Measurements from ENCODE around the gene RAPGEF6.

Gene RAPGEF6

DNA sequence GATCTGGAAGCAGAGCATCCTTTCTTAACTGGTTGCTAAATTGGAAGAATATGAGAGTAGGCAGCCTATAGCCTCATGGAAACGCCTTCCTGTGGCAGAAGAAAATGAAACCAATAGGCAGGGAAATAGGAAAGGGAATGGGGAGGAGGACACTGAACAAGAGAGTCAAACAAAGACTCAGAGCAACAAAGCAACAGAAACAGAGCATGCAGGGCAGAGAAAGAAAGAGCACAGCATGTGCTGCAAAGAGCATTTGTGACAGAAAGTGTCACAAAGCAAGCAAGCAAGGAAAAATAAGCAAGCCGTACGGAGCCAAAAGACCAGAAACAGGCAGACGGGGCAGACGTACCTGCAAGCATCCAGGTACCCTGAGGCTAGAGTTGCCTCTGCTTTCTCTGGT is 123.1 kb downstream of the RAPGEF6 start:
- DNase-seq (ENCODE audit: low spot score) = no peak
- in situ Hi-C loops (cut with MboI; ENCODE audit: low sequenced_read_pairs, unreplicated experiment) = no loop called here
- TF ChIP-seq, protein P1, sequence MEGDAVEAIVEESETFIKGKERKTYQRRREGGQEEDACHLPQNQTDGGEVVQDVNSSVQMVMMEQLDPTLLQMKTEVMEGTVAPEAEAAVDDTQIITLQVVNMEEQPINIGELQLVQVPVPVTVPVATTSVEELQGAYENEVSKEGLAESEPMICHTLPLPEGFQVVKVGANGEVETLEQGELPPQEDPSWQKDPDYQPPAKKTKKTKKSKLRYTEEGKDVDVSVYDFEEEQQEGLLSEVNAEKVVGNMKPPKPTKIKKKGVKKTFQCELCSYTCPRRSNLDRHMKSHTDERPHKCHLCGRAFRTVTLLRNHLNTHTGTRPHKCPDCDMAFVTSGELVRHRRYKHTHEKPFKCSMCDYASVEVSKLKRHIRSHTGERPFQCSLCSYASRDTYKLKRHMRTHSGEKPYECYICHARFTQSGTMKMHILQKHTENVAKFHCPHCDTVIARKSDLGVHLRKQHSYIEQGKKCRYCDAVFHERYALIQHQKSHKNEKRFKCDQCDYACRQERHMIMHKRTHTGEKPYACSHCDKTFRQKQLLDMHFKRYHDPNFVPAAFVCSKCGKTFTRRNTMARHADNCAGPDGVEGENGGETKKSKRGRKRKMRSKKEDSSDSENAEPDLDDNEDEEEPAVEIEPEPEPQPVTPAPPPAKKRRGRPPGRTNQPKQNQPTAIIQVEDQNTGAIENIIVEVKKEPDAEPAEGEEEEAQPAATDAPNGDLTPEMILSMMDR (IDR thresholded peaks at IDR 0.05; ENCODE audit: borderline replicate concordance, control extremely low read depth, extremely low read depth, insufficient read depth, missing control alignments) = no peak

DNA sequence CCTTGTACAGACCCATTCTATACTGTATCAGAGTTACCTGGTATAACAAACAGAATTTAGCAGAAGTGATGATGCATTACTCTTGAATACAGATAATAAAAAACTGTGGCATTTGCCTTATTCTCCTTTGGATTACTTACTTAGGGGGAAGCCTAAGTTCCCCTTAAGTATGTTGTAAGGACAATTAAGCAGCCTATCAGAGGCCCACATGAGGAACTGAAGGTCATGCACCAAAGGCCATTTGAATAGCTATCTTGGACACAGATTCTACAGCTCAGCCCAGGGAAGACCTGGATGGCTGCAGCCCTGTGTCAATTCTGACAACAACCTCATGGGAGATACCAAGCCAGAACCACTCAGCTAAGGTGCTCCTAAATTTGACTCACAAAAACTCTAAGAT is 125.2 kb downstream of the RAPGEF6 start:
- in situ Hi-C loops (cut with MboI; ENCODE audit: low sequenced_read_pairs, unreplicated experiment) = no loop called here
- TF ChIP-seq, protein P1 (IDR thresholded peaks at IDR 0.05; ENCODE audit: borderline replicate concordance, control extremely low read depth, extremely low read depth, insufficient read depth, missing control alignments) = no peak
- DNase-seq (ENCODE audit: low spot score) = no peak

DNA sequence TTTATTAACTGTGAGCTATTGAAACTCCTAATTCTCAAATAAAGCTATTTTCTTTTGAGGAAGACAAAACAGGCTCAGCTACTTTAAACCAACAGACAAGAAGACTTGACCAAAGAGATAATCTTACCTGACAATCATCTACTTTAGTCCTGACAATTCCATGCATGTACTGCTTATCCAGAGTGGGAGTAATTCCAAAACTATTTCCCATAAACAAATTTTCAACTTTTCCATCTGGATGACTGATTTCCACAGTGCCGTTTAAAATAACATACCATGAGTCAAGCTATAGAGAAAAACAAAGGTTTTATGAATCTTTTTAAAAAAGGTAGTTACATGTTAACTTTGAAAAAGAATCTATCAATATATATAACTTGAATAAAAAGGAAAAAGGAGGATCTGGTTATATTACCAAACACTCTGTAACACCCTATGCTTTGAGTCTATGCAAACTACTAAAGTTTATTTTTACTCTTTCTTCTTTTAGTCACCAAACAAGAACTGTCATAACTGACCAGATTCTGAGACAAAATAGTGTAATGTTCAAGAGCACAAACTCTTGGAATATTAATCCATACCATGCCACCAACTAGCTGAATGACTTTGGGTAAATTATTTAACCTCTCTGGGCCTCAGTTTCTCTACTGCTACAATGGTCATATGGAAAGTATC is 129.7 kb downstream of the RAPGEF6 start:
- DNase-seq (ENCODE audit: low spot score) = no peak
- in situ Hi-C loops (cut with MboI; ENCODE audit: low sequenced_read_pairs, unreplicated experiment) = no loop called here
- TF ChIP-seq, protein P1 (IDR thresholded peaks at IDR 0.05; ENCODE audit: borderline replicate concordance, control extremely low read depth, extremely low read depth, insufficient read depth, missing control alignments) = no peak

DNA sequence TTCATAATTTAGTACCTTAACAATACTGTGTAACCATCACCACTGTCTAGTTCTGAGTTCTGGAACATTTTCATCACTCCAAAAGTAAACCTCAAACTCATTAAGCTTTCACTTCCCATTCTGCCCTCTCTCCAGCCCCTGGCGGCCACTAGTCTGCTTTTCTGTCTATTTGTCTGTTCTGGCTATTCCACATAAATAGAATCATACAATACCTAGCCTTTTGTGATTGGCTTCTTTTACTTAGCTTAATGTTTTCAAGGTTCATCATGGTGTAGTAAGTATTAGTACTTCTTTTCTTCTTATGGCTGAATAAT is 138.7 kb downstream of the RAPGEF6 start:
- peak; percentile 45 for DNase-seq (ENCODE audit: low spot score)
- in situ Hi-C loops (cut with MboI; ENCODE audit: low sequenced_read_pairs, unreplicated experiment) = no loop called here
- TF ChIP-seq, protein P1 (IDR thresholded peaks at IDR 0.05; ENCODE audit: borderline replicate concordance, control extremely low read depth, extremely low read depth, insufficient read depth, missing control alignments) = no peak

DNA sequence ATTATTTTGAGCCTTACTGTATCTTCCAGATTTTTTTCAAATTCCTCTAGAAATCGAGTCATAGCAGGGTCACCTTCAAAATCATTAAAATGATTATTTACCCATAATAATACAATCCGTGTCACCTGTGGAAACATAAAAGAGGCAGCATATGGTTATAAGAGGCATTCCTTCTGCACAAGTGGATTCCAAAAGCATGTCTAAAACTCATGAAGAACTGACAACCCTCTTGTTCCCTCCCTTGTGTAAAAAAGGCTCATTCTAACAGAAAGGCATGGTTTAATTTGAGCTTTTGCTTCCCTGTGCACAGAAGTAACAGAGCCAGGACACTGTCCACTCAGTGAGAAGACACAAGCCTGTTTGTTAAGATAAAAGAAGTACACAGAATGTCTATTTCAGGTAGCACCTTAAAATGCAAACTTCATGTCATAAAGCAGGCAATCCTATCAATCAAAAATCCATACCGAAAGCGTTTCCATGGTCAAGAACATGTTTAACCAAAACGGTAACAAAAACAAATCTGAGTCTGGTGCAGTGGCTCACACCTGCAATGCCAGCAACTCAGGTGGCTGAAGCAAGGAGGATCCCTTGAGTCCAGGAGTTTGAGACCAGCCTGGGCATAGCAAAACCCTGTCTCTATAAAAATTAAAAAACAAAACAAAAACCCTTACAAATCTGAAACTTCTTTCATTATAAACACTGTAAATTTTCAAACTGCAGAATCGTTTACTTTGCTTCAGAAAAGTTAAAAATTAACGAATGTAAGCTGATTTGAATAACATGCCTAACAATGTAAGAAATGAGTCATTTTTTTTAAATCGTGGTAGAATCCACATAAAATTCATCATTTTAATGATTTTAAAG is 139.3 kb downstream of the RAPGEF6 start:
- TF ChIP-seq, protein P1 (IDR thresholded peaks at IDR 0.05; ENCODE audit: borderline replicate concordance, control extremely low read depth, extremely low read depth, insufficient read depth, missing control alignments) = no peak
- DNase-seq (ENCODE audit: low spot score) = no peak
- in situ Hi-C loops (cut with MboI; ENCODE audit: low sequenced_read_pairs, unreplicated experiment) = no loop called here

DNA sequence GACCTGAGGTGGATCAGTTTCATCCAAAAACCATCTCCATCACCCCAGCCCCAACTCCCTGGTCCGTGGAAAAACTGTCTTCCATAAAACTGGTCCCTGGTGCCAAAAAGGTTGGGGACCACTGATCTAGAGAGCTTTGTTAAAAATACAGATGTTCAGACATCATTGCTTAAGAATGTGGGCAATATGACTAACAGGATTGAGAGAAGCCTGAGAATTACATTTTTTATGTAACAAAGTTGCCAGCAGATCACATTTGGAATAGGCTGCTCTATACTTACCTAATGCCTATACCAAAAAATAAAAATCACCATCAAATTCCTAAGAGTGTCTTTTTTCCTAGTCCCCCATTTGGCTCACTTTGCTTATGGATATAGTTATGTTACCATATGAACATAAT is 143.3 kb downstream of the RAPGEF6 start:
- DNase-seq (ENCODE audit: low spot score) = no peak
- in situ Hi-C loops (cut with MboI; ENCODE audit: low sequenced_read_pairs, unreplicated experiment) = no loop called here
- TF ChIP-seq, protein P1 (IDR thresholded peaks at IDR 0.05; ENCODE audit: borderline replicate concordance, control extremely low read depth, extremely low read depth, insufficient read depth, missing control alignments) = no peak
